HEK293 (cell line): ENCODE measurements around the gene PKN1.

ENCODE experiments used
- CTCF ChIA-PET: fragments of 350-600 bp; formaldehyde crosslinking; extraction: SDS; loops from one replicate; lab custom pipeline; 2021; ENCODE audit warnings: antibody characterized with exemption; lab: Yijun Ruan, JAX
- POLR2A ChIA-PET: fragments of 300-600 bp; formaldehyde crosslinking; extraction: SDS; loops from one replicate; lab custom pipeline; 2020; ENCODE audit warnings: antibody characterized with exemption, inconsistent platforms; lab: Yijun Ruan, JAX
- H3K27ac ChIP-seq: fragments of 200-500 bp; sonication (Bioruptor generic); 2 replicates; pipeline ENCODE4 v1.5.1; 2014; ENCODE audit warnings: low read depth, low read length, control low read depth, inconsistent platforms; ENCODE audit errors: extremely low read depth
- H3K36me3 ChIP-seq, 2 experiments: fragments of 200-500 bp in 1 of 2; sonication (Bioruptor generic) in 1 of 2; 1 replicate in 1 of 2; 2 replicates in 1 of 2; pipeline ENCODE4 v1.5.1; 2014 to 2017; ENCODE audit warnings: inconsistent platforms in 2 of 2, low read length in 2 of 2; ENCODE audit not compliant: control insufficient read depth in 2 of 2, insufficient read depth in 1 of 2
- H3K4me1 ChIP-seq: fragments of 200-500 bp; sonication (Bioruptor generic); 2 replicates; pipeline ENCODE4 v1.5.1; 2014; ENCODE audit warnings: mild to moderate bottlenecking, low read length, inconsistent platforms; ENCODE audit not compliant: control insufficient read depth, insufficient read depth
- H3K4me3 ChIP-seq: 2 replicates; pipeline ENCODE4 v1.5.1; 2011; ENCODE audit warnings: low read depth, mild to moderate bottlenecking, control low read depth, low read length, moderate library complexity
- H3K9me3 ChIP-seq: fragments of 200-500 bp; sonication (Bioruptor generic); 2 replicates; pipeline ENCODE4 v1.5.1; 2014; ENCODE audit warnings: low read depth, low read length, inconsistent platforms; ENCODE audit not compliant: control insufficient read depth, insufficient read depth
- EGR2 ChIP-seq: fragments of 450-650 bp; formaldehyde crosslinking; IDR thresholded peaks from 2 replicates; pipeline ENCODE4 v1.5.1; 2016; ENCODE audit warnings: low read depth, missing biosample characterization, missing genetic modification characterization
- KLF7 ChIP-seq: fragments of 450-650 bp; formaldehyde crosslinking; IDR thresholded peaks from 2 replicates; pipeline ENCODE4 v1.5.1; 2016; ENCODE audit warnings: missing biosample characterization, missing genetic modification characterization, borderline replicate concordance
- KLF8 ChIP-seq: fragments of 450-650 bp; formaldehyde crosslinking; IDR thresholded peaks from 2 replicates; pipeline ENCODE4 v1.5.1; 2016; ENCODE audit warnings: missing biosample characterization, missing genetic modification characterization
- KLF9 ChIP-seq: fragments of 450-650 bp; formaldehyde crosslinking; IDR thresholded peaks from 2 replicates; pipeline ENCODE4 v1.5.1; 2016; ENCODE audit warnings: missing biosample characterization, missing genetic modification characterization, low read depth
- MZF1 ChIP-seq: fragments of 450-650 bp; formaldehyde crosslinking; IDR thresholded peaks from 2 replicates; pipeline ENCODE4 v1.5.1; 2017; ENCODE audit warnings: missing biosample characterization, missing genetic modification characterization, borderline replicate concordance
- SCRT2 ChIP-seq: fragments of 450-650 bp; formaldehyde crosslinking; IDR thresholded peaks from 2 replicates; pipeline ENCODE4 v1.5.1; 2016; ENCODE audit warnings: missing biosample characterization, missing genetic modification characterization
- ZEB2 ChIP-seq: fragments of 450-650 bp; formaldehyde crosslinking; IDR thresholded peaks from 2 replicates; pipeline ENCODE4 v1.5.1; 2016; ENCODE audit warnings: missing biosample characterization, missing genetic modification characterization
- ZFHX2 ChIP-seq: fragments of 450-650 bp; formaldehyde crosslinking; conservative IDR thresholded peaks from 2 replicates; pipeline ENCODE4 v1.5.1; 2016; ENCODE audit warnings: missing biosample characterization, missing genetic modification characterization
- ZNF132 ChIP-seq: fragments of 450-650 bp; formaldehyde crosslinking; IDR thresholded peaks from 2 replicates; pipeline ENCODE4 v1.5.1; 2017; ENCODE audit warnings: missing biosample characterization, missing genetic modification characterization, borderline replicate concordance
- TF ChIP-seq, protein P1 (sequence below): fragments of 450-650 bp; formaldehyde crosslinking; IDR thresholded peaks from 2 replicates; pipeline ENCODE4 v1.5.1; 2017; ENCODE audit warnings: missing biosample characterization, missing genetic modification characterization
- TF ChIP-seq, protein P2 (sequence below): fragments of 450-650 bp; formaldehyde crosslinking; IDR thresholded peaks from 2 replicates; pipeline ENCODE4 v1.5.1; 2016; ENCODE audit warnings: missing biosample characterization, missing genetic modification characterization
- TF ChIP-seq, protein P3 (sequence below): fragments of 450-650 bp; formaldehyde crosslinking; IDR thresholded peaks from 2 replicates; pipeline ENCODE4 v1.5.1; 2016; ENCODE audit warnings: missing biosample characterization, missing genetic modification characterization

PKN1 gene

DNA sequence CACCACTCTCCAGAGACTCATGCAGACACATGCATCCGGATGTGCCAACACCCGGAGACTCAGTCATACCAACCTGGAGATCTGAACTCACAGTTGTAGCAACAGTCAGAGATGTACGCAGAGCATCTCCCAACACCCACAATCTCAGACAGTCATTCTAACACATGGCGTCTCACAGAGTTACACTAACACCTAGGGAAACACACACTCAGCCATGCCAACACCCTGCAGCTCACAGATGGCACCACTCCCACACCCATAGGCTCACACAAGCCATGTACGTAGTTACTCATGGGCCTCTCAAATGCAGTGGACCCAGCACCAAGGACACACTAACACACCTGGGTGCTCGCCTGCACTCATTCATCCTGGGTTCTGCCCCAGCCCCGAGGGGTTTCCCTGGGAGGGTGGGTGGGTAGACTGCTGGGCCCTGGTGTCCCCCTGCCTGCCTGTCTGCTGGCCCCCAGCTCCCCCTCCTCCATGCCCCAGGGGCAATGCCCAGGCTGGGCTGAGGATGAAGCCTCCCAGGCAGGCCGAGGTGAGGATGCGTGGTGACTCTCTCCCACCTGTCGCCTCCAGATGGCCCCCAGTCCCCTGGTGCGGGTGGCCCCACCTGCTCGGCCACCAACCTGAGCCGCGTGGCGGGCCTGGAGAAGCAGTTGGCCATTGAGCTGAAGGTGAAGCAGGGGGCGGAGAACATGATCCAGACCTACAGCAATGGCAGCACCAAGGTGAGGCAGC lies 10.0 kb downstream of the PKN1 start:
- Histone ChIP-seq H3K27ac (no peak overlapping the region), H3K4me1 (0 out of 2 replicates have a peak, but pooled peaks cover 2% of the 10 kb centered on the region), H3K4me3 (no peak overlapping the region), H3K36me3 (peaks cover 39 to 67% of the 10 kb centered on the region in 2 experiments), H3K9me3 (no peaks in the 10 kb centered on the region)
- ChIA-PET POLR2A (no interaction called here), CTCF (interaction anchor here (0.5 kb wide), 1 partner anchor 306 kb away, joined by 4 read pairs; no protein-coding TSS in a partner anchor)
- TF ChIP-seq SCRT2 (peak; percentile 82), EGR2 (no peak)

DNA sequence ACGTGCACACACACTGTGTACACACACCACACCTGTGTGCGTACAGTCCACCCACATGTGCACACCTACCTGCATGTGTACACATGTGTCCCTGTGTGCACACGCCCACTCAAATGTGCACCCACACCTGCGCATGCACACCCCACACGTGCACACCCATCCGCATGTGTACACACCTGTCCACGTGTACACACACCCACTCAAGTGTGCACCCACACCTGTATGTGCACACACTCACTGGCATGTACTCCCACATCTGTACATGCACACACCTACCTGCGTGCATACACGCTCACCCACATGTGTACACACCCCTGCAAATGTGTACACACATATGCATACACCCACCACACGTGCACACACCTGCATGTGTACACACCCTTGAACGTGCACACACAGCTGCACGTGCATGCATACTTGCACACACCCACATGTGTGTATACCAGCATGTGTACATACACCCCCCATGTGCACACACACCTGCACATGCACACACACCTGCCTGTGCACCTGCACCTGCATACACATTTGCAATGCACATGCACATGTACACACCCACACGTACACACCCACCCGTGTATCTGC lies 10.6 kb downstream of the PKN1 start:
- TF ChIP-seq ZFHX2 (tag by site-specific recombination) = peak; percentile 69
- TF ChIP-seq EGR2 = peak; percentile 72
- TF ChIP-seq MZF1 (tag by site-specific recombination) = no peak
- 0 out of 2 replicates have a peak, but pooled peaks have one; percentile 27 for TF ChIP-seq SCRT2
- no peak for TF ChIP-seq ZNF132
- TF ChIP-seq ZEB2 (tag by site-specific recombination) = 0 out of 2 replicates have a peak, but pooled peaks have one; percentile 44
- TF ChIP-seq, protein P1, sequence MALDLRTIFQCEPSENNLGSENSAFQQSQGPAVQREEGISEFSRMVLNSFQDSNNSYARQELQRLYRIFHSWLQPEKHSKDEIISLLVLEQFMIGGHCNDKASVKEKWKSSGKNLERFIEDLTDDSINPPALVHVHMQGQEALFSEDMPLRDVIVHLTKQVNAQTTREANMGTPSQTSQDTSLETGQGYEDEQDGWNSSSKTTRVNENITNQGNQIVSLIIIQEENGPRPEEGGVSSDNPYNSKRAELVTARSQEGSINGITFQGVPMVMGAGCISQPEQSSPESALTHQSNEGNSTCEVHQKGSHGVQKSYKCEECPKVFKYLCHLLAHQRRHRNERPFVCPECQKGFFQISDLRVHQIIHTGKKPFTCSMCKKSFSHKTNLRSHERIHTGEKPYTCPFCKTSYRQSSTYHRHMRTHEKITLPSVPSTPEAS (tag by site-specific recombination) = peak; percentile 78
- TF ChIP-seq, protein P2, sequence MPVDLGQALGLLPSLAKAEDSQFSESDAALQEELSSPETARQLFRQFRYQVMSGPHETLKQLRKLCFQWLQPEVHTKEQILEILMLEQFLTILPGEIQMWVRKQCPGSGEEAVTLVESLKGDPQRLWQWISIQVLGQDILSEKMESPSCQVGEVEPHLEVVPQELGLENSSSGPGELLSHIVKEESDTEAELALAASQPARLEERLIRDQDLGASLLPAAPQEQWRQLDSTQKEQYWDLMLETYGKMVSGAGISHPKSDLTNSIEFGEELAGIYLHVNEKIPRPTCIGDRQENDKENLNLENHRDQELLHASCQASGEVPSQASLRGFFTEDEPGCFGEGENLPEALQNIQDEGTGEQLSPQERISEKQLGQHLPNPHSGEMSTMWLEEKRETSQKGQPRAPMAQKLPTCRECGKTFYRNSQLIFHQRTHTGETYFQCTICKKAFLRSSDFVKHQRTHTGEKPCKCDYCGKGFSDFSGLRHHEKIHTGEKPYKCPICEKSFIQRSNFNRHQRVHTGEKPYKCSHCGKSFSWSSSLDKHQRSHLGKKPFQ (tag by site-specific recombination) = 0 out of 2 replicates have a peak, but pooled peaks have one; percentile 34
- Histone ChIP-seq H3K27ac (no peak overlapping the region), H3K36me3 (peaks cover 44 to 74% of the 10 kb centered on the region in 2 experiments), H3K9me3 (no peaks in the 10 kb centered on the region), H3K4me3 (no peak overlapping the region), H3K4me1 (0 out of 2 replicates have a peak, but pooled peaks cover 2% of the 10 kb centered on the region)
- ChIA-PET CTCF (no interaction called here), POLR2A (no interaction called here)

DNA sequence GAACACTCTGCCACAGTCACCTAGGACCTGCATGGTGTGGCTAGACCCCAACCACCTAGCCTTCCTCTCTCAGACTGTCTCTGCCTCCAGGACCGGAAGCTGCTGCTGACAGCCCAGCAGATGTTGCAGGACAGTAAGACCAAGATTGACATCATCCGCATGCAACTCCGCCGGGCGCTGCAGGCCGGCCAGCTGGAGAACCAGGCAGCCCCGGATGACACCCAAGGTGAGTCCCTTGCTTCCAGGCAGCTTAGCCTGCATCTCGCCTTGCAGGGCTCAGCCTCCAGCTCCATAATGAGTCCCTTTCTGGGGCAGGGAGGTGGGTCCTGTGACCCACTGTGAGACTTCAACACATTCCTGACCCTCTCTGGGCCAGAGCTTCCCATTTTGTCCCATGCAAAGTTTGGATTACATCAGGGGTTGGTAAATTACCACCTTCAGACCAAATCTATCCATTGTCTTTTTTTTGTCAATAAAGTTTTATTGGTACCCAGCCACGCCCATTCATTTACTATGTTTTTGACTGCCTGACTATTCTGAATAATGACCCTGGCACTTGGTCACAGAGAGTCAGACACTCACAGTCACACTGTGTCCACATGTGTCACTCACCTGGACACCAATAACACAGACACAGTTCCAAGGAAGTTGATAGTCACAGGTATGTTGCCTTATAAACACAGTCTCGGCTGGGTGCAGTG lies 13.4 kb downstream of the PKN1 start:
- Histone ChIP-seq H3K27ac (no peak overlapping the region), H3K36me3 (peaks cover 49 to 89% of the 10 kb centered on the region in 2 experiments), H3K9me3 (no peaks in the 10 kb centered on the region)
- POLR2A ChIA-PET = no interaction called here
- TF ChIP-seq KLF7 = peak; percentile 81; the same call in 1 of the 2 replicates
- TF ChIP-seq, protein P3, sequence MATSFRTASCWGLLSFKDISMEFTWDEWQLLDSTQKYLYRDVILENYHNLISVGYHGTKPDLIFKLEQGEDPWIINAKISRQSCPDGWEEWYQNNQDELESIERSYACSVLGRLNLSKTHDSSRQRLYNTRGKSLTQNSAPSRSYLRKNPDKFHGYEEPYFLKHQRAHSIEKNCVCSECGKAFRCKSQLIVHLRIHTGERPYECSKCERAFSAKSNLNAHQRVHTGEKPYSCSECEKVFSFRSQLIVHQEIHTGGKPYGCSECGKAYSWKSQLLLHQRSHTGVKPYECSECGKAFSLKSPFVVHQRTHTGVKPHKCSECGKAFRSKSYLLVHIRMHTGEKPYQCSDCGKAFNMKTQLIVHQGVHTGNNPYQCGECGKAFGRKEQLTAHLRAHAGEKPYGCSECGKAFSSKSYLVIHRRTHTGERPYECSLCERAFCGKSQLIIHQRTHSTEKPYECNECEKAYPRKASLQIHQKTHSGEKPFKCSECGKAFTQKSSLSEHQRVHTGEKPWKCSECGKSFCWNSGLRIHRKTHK (tag by site-specific recombination) = no peak
- peak; percentile 72 for TF ChIP-seq KLF8 (tag by site-specific recombination)
- TF ChIP-seq KLF9 = peak; percentile 47; the same call in 1 of the 2 replicates
- TF ChIP-seq, all 188 proteins: peak for 3
- H3K4me3 ChIP-seq = no peak overlapping the region
- no peaks in the 10 kb centered on the region for H3K4me1 ChIP-seq
- CTCF ChIA-PET = no interaction called here
